Ishikawa (cell line): ENCODE results near the gene ALKBH5.

Source experiments
- CEBPB ChIP-seq: IDR thresholded peaks from 2 replicates; pipeline ENCODE4 v1.6.1; 2012
- CREB1 ChIP-seq: IDR thresholded peaks from 2 replicates; pipeline ENCODE4 v1.6.1; 2012; ENCODE audit warnings: low read depth
- EGR1 ChIP-seq: IDR thresholded peaks from 2 replicates; pipeline ENCODE4 v1.6.1; 2012
- EP300 ChIP-seq: IDR thresholded peaks from 2 replicates; pipeline ENCODE4 v1.6.1; 2012; ENCODE audit warnings: borderline replicate concordance
- FOXM1 ChIP-seq: IDR thresholded peaks from 2 replicates; pipeline ENCODE4 v1.6.1; 2012; ENCODE audit warnings: low read depth, borderline replicate concordance
- MAX ChIP-seq: IDR thresholded peaks from 2 replicates; pipeline ENCODE4 v1.6.1; 2012
- NFIC ChIP-seq: IDR thresholded peaks from 2 replicates; pipeline ENCODE4 v1.6.1; 2012
- RAD21 ChIP-seq: IDR thresholded peaks from 2 replicates; pipeline ENCODE4 v1.6.1; 2012; ENCODE audit warnings: low read depth
- REST ChIP-seq: IDR thresholded peaks from 2 replicates; pipeline ENCODE4 v1.6.1; 2012; ENCODE audit warnings: low read depth, mild to moderate bottlenecking
- TAF1 ChIP-seq: IDR thresholded peaks from 2 replicates; pipeline ENCODE4 v1.6.1; 2012; ENCODE audit warnings: low read depth, mild to moderate bottlenecking
- TCF12 ChIP-seq: IDR thresholded peaks from 2 replicates; pipeline ENCODE4 v1.6.1; 2012; ENCODE audit warnings: low read depth
- TEAD4 ChIP-seq: IDR thresholded peaks from 2 replicates; pipeline ENCODE4 v1.6.1; 2012
- YY1 ChIP-seq: IDR thresholded peaks from 2 replicates; pipeline ENCODE4 v1.6.1; 2012; ENCODE audit warnings: low read depth
- ZBTB7A ChIP-seq: IDR thresholded peaks from 2 replicates; pipeline ENCODE4 v1.6.1; 2012; ENCODE audit warnings: low read depth
- TF ChIP-seq, protein P1 (sequence below): IDR thresholded peaks from 2 replicates; pipeline ENCODE4 v1.6.1; 2012

ALKBH5 gene

GRCh38 chr17:18167421-18167820 lies 16.2 kb upstream of the ALKBH5 start:
- TF ChIP-seq RAD21 (no peak), CEBPB (no peak), TEAD4 (no peak), EP300 (no peak), MAX (no peak), EGR1 (no peak), TAF1 (no peak), TCF12 (no peak), NFIC (no peak), REST (no peak), ZBTB7A (no peak), YY1 (no peak), FOXM1 (no peak), CREB1 (no peak)
- TF ChIP-seq, protein P1, sequence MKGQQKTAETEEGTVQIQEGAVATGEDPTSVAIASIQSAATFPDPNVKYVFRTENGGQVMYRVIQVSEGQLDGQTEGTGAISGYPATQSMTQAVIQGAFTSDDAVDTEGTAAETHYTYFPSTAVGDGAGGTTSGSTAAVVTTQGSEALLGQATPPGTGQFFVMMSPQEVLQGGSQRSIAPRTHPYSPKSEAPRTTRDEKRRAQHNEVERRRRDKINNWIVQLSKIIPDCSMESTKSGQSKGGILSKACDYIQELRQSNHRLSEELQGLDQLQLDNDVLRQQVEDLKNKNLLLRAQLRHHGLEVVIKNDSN = no peak

DNA sequence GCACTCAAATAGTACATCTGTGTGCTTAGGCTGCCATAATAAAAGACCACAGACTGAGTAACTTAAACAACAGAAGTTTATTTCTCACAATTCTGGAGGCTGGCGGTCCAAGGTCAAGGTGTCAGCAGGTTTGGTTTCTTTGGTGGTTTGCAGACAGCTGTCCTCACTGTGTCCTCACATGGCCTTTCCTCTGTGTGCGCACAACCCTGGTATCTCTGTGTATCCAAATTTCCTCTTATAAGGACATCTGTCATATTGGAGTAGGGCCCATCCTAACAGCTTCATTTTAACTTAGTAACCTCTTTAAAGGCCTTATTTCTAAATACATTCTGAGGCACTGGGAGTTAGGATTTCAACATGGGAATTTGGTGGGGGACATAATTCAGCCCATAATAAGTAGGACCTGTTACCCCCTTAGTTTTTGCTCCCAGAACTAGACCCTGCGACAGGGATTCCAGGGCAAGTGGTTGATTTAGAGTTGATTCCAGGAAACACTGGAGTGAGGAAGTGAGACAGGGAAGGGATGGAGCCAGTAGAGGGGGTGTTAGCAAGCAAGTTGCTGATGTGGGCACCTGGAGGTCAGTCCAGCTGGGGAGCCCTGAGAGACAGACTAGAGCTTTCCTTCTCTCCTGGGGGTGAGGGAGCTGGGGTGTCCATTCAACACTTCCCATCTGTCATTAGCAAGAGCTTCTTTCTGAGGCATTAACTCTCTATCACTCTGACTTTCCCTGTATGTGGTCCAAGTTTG lies 10.9 kb upstream of the ALKBH5 start:
- TF ChIP-seq REST (no peak), CREB1 (no peak), MAX (no peak), NFIC (no peak), FOXM1 (no peak)
- TF ChIP-seq, protein P1 = no peak

DNA sequence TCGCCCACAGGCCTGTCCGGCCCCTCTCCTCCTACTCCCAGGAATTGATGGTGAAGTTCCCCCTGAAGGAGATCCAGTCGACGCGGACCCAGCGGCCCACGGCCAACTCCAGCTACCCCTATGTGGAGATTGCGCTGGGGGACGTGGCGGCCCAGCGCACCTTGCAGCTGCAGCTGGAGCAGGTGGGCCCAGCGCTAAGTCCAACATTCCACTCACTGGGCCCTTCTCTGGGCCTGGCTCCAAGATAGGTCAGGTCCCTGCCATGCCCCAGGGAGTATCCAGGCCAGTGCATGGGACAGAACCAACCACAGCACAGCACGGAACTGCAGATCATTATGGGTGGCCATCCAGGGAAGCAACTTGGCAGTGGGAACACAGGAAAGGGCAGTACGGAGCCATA lies 9.9 kb upstream of the ALKBH5 start:
- TF ChIP-seq TCF12 (no peak), TEAD4 (no peak), EGR1 (no peak), MAX (no peak), ZBTB7A (no peak), RAD21 (no peak), NFIC (no peak), CEBPB (no peak), FOXM1 (no peak), CREB1 (no peak), TAF1 (no peak), EP300 (no peak), REST (no peak)
- TF ChIP-seq, protein P1 = no peak

GRCh38 chr17:18176176-18176575 lies 7.5 kb upstream of the ALKBH5 start:
- TF ChIP-seq CEBPB = no peak
- TF ChIP-seq, protein P1 = 0 out of 2 replicates have a peak, but pooled peaks have one; percentile 17
